HG03342 (cell line): ENCODE data around the gene ASIC2.

ENCODE experiments used
- ATAC-seq: cut with Tn5 transposase; IDR thresholded peaks from one replicate; pipeline ENCODE4 v1.9.1; 2021; ENCODE audit warnings: mild to moderate bottlenecking, moderate library complexity; ENCODE audit not compliant: unreplicated experiment

The ASIC2 gene

DNA sequence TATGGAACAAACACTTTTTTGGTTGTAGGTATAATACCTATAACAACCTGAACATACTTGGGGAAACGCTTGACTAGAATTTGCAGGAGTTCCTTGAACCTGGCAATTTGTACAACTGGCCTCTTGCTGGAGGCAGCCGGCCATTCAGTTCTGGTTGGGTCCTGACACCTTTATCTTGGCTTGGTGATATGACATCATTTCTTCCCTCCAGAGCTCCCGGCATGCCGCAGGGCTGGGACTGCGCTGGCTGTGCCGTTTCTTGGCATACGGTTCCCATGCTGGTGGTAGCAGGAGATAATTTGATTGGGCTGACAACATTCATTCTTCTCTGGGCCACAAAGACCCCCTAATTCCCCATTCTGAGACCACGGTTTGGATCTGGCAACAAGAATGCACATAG lies 87.5 kb downstream of the ASIC2 start:
- ATAC-seq: no peak

GRCh38 chr17:33204701-33205100 lies 88.4 kb downstream of the ASIC2 start:
- no peak for ATAC-seq

- no peak for ATAC-seq
Measured at GRCh38 chr17:33204156-33204555, 88.9 kb downstream of the ASIC2 start.

DNA sequence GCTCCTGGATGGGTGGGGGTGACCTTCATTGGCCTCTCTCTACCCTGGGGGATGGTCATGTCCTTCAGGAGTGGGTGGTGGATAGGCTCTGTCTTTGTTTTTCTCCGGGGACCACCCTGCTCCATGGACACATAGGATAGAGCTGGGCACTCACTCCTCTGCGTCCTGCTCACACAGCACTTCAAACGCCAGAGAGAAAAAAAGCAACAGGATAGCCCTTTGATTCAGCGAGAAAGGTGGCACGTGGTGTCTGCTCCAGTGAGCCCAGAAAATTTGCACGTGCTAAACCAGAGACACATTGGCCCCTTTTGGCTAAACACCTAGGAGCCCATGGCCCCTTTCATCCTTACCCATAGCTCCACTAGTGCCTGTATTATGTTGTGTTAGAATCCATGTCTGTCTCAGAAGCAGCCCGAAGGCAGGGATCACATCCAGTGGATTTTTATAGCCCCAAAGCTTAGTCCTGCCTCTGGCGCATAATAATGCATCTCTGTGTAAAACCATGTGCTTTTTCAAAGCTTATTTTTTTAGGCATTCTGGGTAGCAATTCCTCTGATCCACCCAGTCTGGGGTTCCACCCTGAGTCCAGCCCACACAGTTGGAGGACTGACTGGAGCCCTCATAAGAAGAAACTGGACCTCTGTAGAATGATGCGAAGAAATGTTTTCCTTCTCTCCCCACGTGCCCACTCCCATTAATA lies 90.1 kb downstream of the ASIC2 start:
- no peak for ATAC-seq

- no peak for ATAC-seq
Measured at GRCh38 chr17:33202021-33202420, 91.1 kb downstream of the ASIC2 start.

GRCh38 chr17:33201283-33201682 lies 91.8 kb downstream of the ASIC2 start:
- ATAC-seq: no peak

DNA sequence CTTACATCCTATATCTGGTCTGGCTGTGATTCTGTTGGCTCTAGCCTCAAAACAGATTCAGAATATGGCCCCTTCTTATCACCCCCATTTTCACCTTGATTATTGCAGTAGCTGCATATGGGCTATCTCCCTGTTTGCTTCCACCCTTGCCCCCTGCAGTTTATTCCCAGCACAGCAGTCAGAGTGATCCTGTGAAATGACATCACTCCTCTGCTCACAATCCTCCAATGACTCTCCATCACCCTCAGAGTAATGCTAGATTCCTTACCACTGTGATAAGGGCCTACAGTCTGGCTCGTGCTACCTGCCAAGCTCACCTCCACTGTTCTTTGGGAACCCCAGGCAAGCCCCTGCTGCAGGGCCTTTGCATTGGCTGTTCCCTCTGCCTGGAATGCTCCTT lies 92.5 kb downstream of the ASIC2 start:
- ATAC-seq: no peak

DNA sequence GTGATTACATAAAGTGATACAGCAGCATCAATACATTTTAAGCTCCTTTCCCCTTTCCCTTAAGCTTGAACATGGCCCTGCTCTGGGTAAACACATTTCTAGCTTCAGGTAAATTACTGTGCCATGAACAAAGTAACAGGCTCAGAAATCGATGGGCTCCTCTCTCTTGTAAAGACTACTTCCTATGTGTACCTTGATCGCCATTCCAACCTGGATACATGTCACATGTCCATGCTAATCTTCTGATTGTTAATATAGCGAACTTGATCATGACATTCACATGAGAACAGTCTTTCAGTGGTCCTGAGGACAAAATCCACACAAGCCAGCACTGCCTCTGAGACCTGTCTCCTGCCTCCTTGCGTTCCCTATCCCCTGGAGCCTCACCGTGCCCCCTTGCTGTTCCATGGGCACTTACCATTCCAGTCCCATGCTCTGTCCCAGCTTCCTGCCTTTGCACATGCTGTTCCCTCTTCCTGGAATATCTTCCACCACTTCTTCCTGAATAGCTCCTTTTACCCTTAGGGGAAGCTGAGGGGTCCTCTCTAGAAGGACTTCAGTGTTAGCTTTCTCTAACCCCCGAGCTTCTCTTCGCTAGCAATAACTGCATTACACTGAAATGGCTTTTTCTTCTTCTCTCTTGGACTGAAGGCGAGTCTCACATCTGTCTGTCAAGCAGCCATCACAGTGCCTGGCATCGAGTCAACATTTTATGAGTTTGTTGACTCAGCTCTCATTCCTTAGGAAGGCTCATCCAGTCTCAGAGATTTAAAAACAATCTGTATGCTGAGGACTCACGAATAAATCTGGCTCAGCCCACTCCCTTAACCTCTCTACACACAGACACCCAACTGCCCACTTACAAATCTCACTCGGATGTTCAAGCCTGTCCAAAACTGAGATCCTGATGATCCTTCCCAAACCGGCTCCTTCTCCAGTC lies 93.3 kb downstream of the ASIC2 start:
- no peak for ATAC-seq

- no peak for ATAC-seq
Measured at GRCh38 chr17:33198954-33199353, 94.1 kb downstream of the ASIC2 start.

DNA sequence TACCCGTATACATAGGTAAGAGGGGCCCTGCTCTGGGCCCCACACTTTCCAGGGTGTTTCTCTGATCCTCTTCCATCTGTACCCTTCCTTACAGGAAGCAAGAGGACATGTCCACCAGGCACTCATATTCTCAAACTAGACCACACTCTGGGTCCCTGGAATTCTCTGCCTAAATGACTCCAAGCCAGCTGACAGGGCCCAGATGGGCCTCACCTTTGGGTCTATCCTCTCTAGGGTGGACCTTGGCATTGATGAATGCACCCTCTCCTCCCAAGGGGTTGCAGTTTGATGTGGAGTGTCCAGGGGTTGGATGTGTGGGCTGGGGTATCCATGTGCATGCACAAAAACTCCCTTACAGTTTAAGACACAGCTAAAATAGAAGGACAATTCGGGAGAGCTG lies 95.8 kb downstream of the ASIC2 start:
- no peak for ATAC-seq

- ATAC-seq: no peak
Measured at GRCh38 chr17:33196883-33197282, 96.2 kb downstream of the ASIC2 start.

DNA sequence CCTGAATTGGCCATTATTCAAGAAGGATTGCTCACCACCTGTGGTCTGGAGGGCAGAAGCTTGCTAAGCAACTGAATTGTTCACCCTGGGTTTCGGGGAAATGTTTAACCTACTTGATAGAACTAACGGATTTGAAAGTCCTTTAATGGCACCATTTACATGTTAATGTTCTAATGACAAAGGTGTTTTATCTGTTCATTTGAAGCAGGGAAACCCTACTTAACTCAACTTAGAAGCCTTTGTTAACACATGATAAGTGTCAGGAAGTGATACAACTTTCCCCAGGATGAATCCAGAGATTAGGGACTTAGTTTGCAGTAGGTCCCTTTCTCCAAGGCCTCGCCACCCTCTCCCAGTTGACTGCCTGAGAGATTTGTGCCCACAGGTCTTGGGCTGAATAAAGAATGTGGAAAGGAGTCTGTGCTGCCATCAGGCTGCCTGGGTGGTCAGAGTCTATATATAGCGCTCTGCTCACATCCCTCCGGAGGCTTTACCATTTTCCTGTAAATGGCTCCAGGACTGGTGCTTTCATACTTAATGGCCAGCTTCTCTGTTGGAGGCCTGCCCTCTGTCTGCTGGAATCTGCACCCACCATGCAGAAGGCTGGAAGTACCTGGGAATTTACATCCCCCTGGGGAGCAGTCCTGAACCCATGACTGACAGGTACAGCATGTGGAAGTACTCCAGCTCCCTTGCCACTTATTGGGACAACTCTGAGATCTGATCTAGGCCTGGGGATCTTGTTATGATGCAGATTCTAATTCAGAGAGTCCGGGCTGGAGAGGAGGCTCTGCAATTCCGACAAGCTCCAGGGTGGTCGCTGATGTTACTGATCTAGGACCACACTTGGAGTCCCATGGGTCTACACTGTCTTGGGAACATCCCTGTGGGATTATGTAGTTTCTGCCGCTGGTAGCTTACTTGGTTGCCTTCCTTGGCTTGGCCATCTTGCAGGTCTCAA lies 99.9 kb downstream of the ASIC2 start:
- no peak for ATAC-seq

- no peak for ATAC-seq
Measured at GRCh38 chr17:33183487-33184026, 109.5 kb downstream of the ASIC2 start.

DNA sequence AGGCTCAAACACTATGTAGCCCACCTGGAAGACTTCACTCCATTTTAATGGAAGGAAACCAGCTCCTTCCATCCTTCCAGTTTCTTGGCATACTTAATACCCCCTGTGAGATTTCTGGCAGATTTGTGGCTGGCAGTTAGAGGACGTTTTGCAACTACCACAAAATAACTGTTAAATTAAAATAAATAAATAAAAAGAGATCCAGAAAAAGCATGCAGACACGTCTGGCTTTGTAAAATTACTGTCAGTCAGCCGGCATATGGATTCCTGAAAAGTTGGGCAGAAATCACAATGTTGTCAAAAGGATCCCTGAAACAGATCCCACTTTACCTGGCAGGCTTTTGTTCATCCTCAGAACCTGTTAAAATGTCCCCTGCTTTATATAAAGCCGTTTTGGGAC lies 113.9 kb downstream of the ASIC2 start:
- no peak for ATAC-seq

DNA sequence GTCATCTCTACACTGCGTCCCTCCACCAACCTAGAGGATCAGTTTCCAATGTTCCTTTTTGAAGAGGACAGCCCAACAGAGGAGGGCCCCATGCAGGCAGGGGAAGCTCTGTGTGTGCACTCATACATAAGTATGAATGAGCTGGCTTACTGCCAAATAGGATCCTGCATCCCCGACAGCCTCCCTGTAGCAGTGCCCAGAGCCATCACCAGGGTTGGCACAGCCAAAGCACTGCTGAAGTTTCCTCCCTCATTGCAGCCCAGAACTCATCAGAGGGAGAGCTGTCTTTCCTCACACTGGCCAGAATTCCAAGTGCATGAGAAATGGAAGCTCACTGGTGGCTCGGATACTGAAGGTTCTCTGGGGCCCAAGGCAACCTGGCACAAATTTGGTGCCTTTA lies 114.4 kb downstream of the ASIC2 start:
- no peak for ATAC-seq

DNA sequence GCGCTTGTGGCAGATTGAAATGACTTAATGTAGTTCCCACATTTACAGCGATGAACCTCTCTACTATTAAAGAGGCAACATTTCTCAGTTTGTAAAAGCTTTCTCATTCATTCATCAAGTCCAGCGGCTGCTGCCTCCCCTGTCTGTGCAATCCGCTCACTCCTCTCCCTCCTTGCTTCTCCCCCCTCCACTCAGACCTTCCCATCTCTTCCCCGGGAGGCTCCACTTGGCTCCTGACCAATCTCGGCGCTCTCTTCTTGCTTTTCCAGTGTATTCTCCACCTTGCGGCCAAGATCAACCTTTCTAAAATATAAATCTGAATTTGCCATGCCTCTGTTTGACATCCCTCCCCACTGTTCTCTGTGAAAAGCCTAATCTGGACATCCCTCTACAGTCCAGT lies 117.5 kb downstream of the ASIC2 start:
- no peak for ATAC-seq

DNA sequence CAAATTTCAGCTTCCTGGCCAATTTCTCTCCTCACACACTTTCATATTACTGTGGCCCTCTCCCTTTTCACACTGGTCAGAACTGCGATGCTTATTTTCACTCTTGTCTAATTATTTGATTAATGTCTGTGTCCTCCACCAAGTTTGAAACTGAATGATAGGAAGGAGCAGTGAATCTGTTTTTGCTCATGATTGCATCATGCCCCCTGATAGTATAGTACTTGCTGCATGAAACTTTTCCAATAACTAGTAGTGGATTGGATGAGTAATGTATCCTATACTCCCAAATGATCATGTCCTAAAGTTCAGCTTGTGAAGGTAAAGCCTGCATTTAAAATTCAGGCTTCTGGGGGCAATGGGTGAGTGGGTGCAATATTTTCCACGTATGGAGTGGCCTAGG lies 121.2 kb downstream of the ASIC2 start:
- no peak for ATAC-seq

- no peak for ATAC-seq
Measured at GRCh38 chr17:33169580-33170285, 123.4 kb downstream of the ASIC2 start.

GRCh38 chr17:33167736-33168135 lies 125.4 kb downstream of the ASIC2 start:
- no peak for ATAC-seq

DNA sequence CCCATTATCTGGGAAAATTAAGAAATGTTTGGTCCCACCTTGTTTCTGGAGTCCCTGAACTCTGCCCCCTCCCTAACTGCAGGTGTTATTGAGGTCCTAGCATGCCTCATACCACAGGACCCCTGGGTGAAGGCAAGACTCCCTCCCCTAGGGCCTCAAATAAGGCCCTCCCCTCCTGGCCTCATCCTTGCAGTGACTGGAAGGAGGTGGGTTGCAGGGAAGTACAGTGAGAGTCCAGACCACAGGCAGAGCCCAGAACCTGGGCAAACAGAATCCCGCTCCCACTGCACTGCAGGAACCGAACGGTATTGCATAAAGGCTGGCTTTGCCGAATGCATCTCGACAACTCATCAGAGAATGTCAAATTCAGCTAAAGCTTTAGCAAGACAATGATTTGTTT lies 126.6 kb downstream of the ASIC2 start:
- no peak for ATAC-seq
